SK-N-SH treated with all-trans-retinoic acid at 6 μM for 48 hours (cell line): ENCODE results near the gene CD1E.

Source experiments
- ESRRG ChIP-seq: fragments of 250-450 bp; sonication (Bioruptor Pico); IDR thresholded peaks from 2 replicates; pipeline ENCODE4 v1.6.1; 2021; ENCODE audit warnings: mild to moderate bottlenecking
- OSR1 ChIP-seq: fragments of 250-450 bp; sonication (Bioruptor Pico); IDR thresholded peaks from 2 replicates; pipeline ENCODE4 v1.8.0; 2022; ENCODE audit warnings: moderate library complexity, mild to moderate bottlenecking, inconsistent platforms
- PPARA ChIP-seq: fragments of 250-450 bp; sonication (Bioruptor Pico); IDR thresholded peaks from 2 replicates; pipeline ENCODE4 v1.5.0; 2020; ENCODE audit warnings: mild to moderate bottlenecking, borderline replicate concordance
- ZNF565 ChIP-seq: fragments of 450-650 bp; formaldehyde crosslinking; conservative IDR thresholded peaks from 2 replicates; pipeline ENCODE4 v1.5.0; 2020; ENCODE audit warnings: low read depth, mild to moderate bottlenecking, moderate library complexity

DNA sequence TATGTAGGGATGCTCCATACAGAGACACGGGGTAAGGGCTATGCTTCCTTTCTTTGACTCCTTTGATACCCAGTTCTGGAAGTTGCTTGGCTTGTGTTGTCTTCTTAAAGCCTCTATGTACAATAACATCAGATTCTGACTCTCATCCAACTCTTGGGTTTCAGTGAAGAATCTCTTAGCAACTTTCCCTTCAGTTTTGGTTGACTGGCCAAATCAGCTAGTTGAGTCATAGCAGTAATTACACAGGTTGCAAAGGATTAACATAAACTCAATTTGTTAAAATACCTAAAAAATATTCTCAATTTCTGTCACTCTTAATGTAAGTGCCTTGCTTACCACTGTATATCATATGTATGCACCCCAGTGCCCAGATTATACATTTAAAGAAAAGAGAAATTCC lies 9.2 kb downstream of the CD1E start:
- TF ChIP-seq ESRRG (CRISPR knock-in tag), result no peak
- no peak for TF ChIP-seq PPARA (CRISPR knock-in tag)
- no peak for TF ChIP-seq ZNF565 (CRISPR knock-in tag)
- no peak for TF ChIP-seq OSR1
